T-helper 2 cell treated with Interferon-gamma antibody and Interleukin-4, amounts not matched to agents 5 μg/mL and 100 μg/mL, for 36 hours (primary cell): Measurements from ENCODE around the gene TBC1D5.
"Not testable (repeated sequence)": the region's sequence is repeated elsewhere in the genome, so short reads cannot be mapped to it uniquely, and the experiment has no call there.

Experiments used
- DNase-seq: peaks from one replicate; pipeline ENCODE4 v3.0.0; 2021; ENCODE audit warnings: low spot score
- H3K27ac Mint-ChIP-seq: one replicate; pipeline ENCODE4 v1.8.0; 2021; ENCODE audit warnings: mild to moderate bottlenecking, mixed read lengths
- H3K27me3 Mint-ChIP-seq: one replicate; pipeline ENCODE4 v1.8.0; 2021; ENCODE audit warnings: low read depth, mixed read lengths
- H3K36me3 Mint-ChIP-seq: one replicate; pipeline ENCODE4 v1.8.0; 2021; ENCODE audit warnings: low read depth, mixed read lengths
- H3K4me1 Mint-ChIP-seq: one replicate; pipeline ENCODE4 v1.8.0; 2021; ENCODE audit warnings: low read depth, mixed read lengths
- H3K4me3 Mint-ChIP-seq: one replicate; pipeline ENCODE4 v1.8.0; 2022; ENCODE audit warnings: mild to moderate bottlenecking, moderate library complexity, mixed read lengths
- H3K9me3 Mint-ChIP-seq: one replicate; pipeline ENCODE4 v1.8.0; 2021; ENCODE audit warnings: mixed read lengths

The TBC1D5 gene

DNA sequence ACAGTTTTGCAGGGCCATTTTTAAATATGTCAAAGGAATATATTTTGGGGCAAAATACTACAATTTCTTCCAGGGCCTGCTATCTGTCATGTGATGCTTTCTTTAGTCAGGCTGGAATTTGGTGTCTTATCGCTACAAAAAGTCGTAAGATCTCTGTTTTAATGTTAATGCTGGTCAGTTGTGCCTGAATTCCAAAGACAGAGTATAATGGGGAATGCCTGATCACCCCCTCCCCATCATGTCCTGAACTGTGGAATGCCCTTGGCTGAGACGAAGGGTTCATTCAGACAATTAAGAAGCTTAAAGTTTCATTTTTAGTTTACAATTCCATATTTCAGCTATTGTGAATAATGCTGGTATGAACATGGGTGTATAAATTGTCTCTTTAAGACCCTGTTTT is 203.0 kb downstream of the TBC1D5 start:
- Mint-ChIP-seq H3K27me3 (no peaks in the 10 kb centered on the region), H3K9me3 (no peaks in the 10 kb centered on the region), H3K27ac (no peak overlapping the region), H3K4me3 (no peak overlapping the region), H3K36me3 (no peaks in the 10 kb centered on the region), H3K4me1 (peaks cover 3% of the 10 kb centered on the region)
- DNase-seq: no peak

DNA sequence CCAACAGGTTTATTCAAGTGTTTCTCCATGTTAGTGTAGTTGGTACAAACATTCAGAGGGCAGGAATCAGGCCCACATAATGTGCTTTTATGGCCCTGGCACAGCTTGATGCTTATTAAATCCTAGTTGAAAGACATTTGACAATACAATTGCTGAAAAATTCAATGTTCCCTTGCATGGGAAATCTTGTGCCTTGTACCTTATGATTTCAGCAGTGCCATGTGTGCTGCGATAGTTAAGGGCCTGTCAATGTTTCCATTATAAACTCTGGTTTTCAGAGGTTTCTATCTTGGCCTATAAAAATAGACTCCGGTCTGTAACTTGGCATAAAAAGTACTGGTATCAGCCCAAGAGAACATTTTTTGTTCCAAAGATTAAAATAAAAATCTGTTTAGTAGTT is 207.2 kb downstream of the TBC1D5 start:
- Mint-ChIP-seq H3K27ac (no peak overlapping the region), H3K36me3 (peaks cover 2% of the 10 kb centered on the region), H3K4me3 (no peak overlapping the region), H3K9me3 (no peaks in the 10 kb centered on the region), H3K4me1 (peaks cover 5% of the 10 kb centered on the region), H3K27me3 (no peaks in the 10 kb centered on the region)
- DNase-seq: no peak

DNA sequence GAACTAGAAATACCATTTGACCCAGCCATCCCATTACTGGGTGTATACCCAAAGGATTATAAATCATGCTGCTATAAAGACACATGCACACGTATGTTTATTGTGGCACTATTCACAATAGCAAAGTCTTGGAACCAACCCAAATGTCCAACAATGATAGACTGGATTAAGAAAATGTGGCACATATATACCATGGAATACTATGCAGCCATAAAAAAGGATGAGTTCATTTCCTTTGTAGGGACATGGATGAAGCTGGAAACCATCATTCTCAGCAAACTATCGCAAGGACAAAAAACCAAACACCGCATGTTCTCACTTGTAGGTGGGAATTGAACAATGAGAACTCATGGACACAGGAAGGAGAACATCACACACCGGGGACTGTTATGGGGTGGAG is 210.0 kb downstream of the TBC1D5 start:
- not testable (repeated sequence) for H3K4me1 Mint-ChIP-seq, H3K27ac Mint-ChIP-seq, DNase-seq

DNA sequence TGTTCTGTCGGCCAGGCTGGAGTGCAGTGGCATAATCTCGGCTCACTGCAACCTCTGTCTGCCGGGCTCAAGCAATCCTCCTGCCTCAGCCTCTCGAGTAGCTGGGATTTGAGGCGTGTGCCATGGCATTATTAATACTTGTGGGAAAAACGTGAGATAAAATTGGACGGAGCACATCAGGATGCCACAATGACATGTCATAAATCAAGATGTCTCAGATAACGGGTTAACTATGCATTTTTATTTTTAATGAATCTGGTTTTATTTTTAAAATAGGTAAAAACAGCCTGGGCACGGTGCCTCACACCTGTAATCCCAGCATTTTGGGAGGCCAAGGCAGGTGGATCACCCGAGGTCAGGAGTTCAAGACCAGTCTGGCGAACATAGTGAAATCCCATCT is 212.8 kb downstream of the TBC1D5 start:
- H3K27me3 Mint-ChIP-seq: no peaks in the 10 kb centered on the region
- peaks cover 2% of the 10 kb centered on the region for H3K36me3 Mint-ChIP-seq
- H3K9me3 Mint-ChIP-seq: no peaks in the 10 kb centered on the region
- no peak overlapping the region for H3K27ac Mint-ChIP-seq
- DNase-seq: no peak
- H3K4me1 Mint-ChIP-seq: peaks cover 7% of the 10 kb centered on the region
- H3K4me3 Mint-ChIP-seq: no peak overlapping the region

More for the DNA sequence above, 210.0 kb downstream of the TBC1D5 start:
- not testable (repeated sequence) for H3K27me3 Mint-ChIP-seq, H3K4me3 Mint-ChIP-seq, H3K36me3 Mint-ChIP-seq, H3K9me3 Mint-ChIP-seq

DNA sequence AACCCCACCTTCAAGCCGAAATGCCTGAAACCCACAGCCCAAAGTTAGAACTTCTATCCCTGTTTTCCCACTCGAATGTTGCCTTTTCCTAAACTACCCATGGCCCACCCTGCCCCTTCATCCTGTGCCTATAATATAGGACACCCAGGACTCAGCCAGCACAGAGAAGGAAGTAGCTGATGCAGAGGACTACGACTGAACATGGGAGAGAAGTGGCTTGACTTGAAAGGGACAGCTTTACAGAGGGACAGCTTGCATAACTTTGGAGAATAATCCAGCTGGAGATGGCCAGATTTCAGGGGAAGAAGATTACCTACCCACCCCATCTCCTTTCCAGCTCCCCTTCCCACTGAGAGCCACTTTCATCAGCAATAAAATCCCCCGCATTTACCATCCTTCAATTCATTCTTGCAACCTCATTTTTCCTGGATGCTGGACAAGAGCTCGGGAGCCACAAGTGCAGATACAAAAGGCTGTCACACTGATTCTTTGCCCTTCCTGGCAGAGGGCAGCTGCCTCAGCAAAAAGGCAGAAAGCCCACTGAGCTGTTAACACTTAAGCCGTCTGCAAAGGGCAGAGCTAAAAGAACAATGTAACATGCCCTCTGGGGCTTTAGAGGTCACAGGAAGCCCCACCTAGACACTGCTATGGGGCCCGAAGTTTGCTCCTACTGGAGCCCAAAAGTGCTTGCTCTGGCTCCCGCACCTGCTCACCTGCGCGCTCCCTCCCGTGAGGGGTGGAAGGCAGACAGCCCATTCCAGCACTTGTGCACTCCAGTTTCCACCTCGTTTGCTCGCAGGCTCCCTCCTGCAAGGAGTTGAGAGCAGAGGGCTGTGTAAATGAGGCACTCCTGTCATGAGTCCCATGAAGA is 224.0 kb downstream of the TBC1D5 start:
- peaks cover 4% of the 10 kb centered on the region for H3K4me1 Mint-ChIP-seq
- H3K9me3 Mint-ChIP-seq: no peaks in the 10 kb centered on the region
- H3K4me3 Mint-ChIP-seq: no peak overlapping the region
- no peaks in the 10 kb centered on the region for H3K27me3 Mint-ChIP-seq
- no peak for DNase-seq
- H3K36me3 Mint-ChIP-seq: no peaks in the 10 kb centered on the region
- H3K27ac Mint-ChIP-seq: no peak overlapping the region

DNA sequence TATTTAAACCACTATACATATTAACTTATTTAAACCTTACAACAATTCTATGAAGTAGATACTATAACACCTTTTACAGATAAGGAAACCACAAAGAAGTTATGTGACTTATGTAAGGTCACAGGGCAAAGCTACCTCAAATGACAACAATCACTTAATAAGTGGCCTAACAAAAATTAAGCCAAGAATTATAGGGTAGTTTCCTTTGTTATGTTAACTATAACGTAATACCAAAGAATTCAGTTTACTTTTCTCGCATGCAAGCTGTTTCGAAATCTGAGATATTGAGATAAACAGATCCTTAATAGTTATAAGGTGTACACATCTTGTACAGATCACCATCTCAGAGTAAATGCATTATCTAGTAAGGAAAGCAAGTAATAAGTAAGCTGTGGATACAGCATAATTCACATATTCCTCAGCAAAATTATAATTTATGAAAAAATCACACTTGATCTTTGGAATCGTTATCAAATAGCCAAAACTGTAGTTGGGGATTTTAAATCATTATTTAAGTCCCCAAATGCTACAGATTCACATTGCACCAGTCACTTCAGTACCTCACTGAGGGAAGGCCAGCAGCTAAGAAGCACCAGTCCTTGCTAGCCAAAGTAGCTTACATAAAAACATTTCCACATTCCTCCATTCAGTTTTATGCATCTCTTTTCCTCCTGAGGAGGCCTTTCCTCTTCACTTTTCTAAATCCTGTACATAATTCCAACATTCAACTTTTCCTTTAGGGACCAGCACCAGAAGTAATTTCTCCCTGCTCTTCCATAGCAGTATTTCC is 226.8 kb downstream of the TBC1D5 start:
- peaks cover 4% of the 10 kb centered on the region for H3K4me1 Mint-ChIP-seq
- no peak overlapping the region for H3K27ac Mint-ChIP-seq
- H3K9me3 Mint-ChIP-seq: no peaks in the 10 kb centered on the region
- DNase-seq: no peak
- H3K27me3 Mint-ChIP-seq: no peaks in the 10 kb centered on the region
- no peaks in the 10 kb centered on the region for H3K36me3 Mint-ChIP-seq
- H3K4me3 Mint-ChIP-seq: no peak overlapping the region

DNA sequence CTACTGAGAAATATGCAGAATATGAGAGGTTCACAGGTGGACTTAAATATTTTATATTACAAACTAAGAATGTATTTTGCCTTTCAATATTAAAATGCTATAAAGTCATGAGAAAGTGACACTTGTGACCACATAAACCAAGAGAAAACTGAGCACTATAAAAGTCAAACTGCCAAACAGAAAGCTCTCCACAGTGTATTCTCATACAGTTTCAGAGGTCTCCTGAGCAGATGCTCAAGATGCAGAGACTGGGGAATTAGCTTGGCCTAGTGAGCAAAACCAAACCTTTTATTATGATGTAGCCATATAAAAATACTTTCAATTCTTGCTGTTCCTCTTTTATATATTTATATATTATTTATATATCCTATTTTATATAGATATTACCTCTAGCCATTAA is 227.8 kb downstream of the TBC1D5 start:
- Mint-ChIP-seq H3K4me3 (no peak overlapping the region), H3K27ac (no peak overlapping the region), H3K36me3 (no peaks in the 10 kb centered on the region), H3K9me3 (no peaks in the 10 kb centered on the region), H3K4me1 (peaks cover 4% of the 10 kb centered on the region), H3K27me3 (no peaks in the 10 kb centered on the region)
- DNase-seq: no peak

DNA sequence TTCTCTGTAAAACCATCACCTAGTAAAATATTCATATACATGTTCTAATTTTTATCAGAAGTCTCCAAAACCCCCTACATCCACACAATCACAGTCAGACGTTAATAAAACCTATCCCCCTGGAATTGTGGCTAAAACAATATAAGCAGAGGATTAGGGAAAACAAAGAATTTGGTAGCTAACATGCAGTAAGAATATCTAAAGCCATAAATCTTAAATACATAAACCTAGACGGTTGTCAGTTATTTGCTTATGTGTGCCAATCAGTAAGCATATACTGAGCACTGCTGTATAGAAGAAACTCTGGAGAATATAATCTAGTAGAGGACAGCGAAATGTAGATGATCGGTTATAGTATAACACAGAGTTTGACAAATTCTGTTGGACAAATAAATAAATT is 232.2 kb downstream of the TBC1D5 start:
- no peak for DNase-seq
- H3K27me3 Mint-ChIP-seq: no peaks in the 10 kb centered on the region
- H3K4me3 Mint-ChIP-seq: no peak overlapping the region
- H3K27ac Mint-ChIP-seq: no peak overlapping the region
- no peaks in the 10 kb centered on the region for H3K9me3 Mint-ChIP-seq
- peaks cover 3% of the 10 kb centered on the region for H3K4me1 Mint-ChIP-seq
- H3K36me3 Mint-ChIP-seq: no peaks in the 10 kb centered on the region

DNA sequence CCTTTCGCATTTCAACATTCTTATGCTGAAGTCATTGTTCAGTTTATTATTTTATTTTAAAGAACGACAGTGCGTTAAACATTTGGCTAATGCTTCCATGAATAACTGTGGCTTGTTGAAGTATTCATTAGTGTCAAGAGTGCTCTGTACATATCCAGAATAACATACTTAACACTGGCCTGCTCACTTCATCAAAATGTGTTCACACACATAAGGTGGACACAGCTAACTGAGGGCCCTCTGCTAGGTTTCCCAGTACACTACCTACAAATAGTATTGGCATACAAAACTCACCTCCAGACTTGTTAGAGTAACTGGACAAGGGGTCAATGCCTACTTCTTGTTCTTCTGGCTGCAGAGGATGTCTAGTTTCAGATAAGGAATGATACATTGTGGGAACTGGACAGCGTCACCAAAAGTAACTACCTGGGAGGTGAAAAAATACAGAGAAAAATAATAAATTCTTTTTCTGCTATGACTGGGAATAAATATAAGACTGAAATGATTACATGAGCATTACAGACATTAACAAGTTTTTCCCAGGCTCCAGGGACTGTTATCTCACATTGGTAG is 234.2 kb downstream of the TBC1D5 start:
- no peak for DNase-seq
- Mint-ChIP-seq H3K27ac (no peak overlapping the region), H3K4me1 (no peaks in the 10 kb centered on the region), H3K9me3 (no peaks in the 10 kb centered on the region), H3K4me3 (no peak overlapping the region), H3K27me3 (no peaks in the 10 kb centered on the region), H3K36me3 (no peaks in the 10 kb centered on the region)

DNA sequence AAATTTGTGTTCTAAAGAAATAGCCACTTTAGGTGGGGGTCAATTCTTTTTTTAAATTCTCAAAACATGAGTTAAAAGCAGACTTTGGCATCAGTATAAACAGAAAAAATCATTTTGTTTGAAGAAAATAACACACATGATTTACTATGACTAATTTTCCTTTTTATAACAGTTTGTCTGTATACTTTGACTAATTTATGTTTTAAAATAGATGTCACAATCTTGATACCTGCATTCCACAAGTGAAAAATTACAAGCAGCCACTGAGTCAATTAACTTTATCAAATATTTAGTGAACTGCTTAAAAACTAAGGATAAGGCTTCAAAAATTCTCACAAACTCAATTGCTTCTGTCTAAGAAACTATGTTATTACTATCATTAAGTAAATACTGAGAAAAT is 235.0 kb downstream of the TBC1D5 start:
- no peaks in the 10 kb centered on the region for H3K27me3 Mint-ChIP-seq
- no peak overlapping the region for H3K4me3 Mint-ChIP-seq
- no peak for DNase-seq
- H3K9me3 Mint-ChIP-seq: no peaks in the 10 kb centered on the region
- H3K4me1 Mint-ChIP-seq: no peaks in the 10 kb centered on the region
- no peak overlapping the region for H3K27ac Mint-ChIP-seq
- H3K36me3 Mint-ChIP-seq: no peaks in the 10 kb centered on the region

DNA sequence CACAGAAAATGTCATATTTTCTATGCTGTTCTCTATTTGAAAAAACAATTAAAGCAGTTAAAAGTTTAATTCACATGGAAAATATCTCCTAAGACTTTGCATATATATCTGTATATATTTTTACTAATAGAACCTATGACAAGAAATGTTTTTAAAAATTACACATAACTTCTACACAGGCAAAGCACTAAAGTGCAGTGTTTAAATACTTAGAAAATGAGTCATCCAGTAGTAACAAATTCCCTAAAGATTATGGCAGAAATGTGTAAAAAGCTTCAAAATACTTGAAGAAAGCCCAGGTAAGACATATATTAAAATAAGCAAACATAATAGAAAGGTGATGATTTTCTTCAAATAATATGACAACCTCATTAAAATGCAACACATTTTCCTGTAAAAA is 236.6 kb downstream of the TBC1D5 start:
- no peak for DNase-seq
- Mint-ChIP-seq H3K9me3 (no peaks in the 10 kb centered on the region), H3K27ac (no peak overlapping the region), H3K27me3 (no peaks in the 10 kb centered on the region), H3K4me3 (no peak overlapping the region), H3K36me3 (no peaks in the 10 kb centered on the region), H3K4me1 (no peaks in the 10 kb centered on the region)

DNA sequence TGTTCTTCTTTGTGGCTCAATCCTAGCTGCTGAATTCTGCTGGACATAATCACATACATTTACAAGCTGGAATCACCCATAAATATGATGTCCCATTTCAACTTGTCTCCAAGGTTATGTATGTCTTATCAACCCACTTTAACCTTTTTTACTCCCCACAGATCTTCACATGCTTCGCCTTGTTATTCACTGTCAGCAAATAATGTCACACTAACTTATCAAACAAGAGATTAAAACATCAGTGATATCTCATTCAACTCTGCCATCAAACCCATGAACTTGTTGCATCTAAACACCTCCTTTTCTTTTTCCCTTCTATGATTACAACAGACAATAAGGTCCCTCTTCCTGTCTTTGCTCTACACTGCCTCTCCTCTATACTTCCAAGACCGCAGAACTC is 240.7 kb downstream of the TBC1D5 start:
- DNase-seq: no peak
- Mint-ChIP-seq H3K36me3 (no peaks in the 10 kb centered on the region), H3K27me3 (no peaks in the 10 kb centered on the region), H3K9me3 (no peaks in the 10 kb centered on the region), H3K27ac (no peak overlapping the region), H3K4me3 (no peak overlapping the region), H3K4me1 (no peaks in the 10 kb centered on the region)

DNA sequence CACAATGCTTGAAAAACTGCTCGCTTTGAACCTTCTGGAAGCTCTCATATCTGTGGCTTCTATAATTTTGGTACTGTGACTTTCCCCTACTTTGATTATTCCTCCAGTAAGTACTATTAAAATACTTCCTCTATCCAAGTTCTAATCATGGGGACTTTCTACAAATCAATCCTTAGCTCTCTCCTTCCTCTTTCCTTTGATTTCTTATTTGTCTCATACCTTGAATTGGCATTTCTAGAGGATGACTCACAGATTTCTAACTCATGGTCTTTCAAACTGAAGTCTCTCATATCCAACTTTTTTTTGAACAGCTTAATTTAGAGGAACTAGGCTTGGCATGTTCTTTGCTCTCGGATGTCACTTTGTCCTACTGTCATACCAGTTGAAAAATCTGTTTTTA is 241.8 kb downstream of the TBC1D5 start:
- H3K27me3 Mint-ChIP-seq: no peaks in the 10 kb centered on the region
- no peak for DNase-seq
- H3K4me3 Mint-ChIP-seq: no peak overlapping the region
- H3K4me1 Mint-ChIP-seq: no peaks in the 10 kb centered on the region
- H3K36me3 Mint-ChIP-seq: no peaks in the 10 kb centered on the region
- H3K9me3 Mint-ChIP-seq: no peaks in the 10 kb centered on the region
- H3K27ac Mint-ChIP-seq: no peak overlapping the region

DNA sequence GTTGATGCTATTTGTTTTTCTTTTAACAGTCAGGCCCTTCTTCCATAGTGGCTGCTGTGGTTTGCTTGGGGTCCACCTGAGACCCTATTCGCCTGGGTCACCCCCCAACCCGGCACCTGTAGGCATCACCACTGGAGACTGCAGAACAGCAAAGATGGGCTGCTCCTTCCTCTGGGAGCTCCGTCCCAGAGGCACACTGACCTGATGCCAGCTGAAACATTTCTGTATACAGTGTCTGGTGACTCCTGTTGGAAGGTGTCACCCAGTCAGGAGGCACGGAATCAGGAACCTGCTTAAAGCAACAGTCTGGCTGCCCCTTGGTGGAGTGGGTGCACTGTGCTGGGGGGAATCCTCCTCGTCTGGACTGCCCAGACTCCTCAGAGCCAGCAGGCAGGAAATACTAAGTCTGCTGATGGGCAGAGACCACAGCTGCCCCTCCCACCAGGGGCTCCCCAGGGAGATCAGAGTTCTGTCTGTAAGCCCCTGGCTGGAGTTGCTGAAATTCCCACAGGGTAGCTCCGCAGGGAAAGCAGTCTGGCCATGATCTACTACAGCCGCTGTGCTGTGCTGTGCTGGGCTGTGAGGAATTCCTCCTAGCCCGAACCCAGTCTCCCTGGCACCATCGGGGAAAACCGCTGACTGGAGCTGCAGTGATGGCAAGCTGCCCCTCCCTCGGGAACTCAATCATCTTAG is 248.2 kb downstream of the TBC1D5 start:
- H3K36me3 Mint-ChIP-seq: peaks cover 1% of the 10 kb centered on the region
- H3K27me3 Mint-ChIP-seq: no peaks in the 10 kb centered on the region
- peaks cover 23% of the 10 kb centered on the region for H3K9me3 Mint-ChIP-seq
- H3K4me3 Mint-ChIP-seq: no peak overlapping the region
- no peak for DNase-seq
- H3K4me1 Mint-ChIP-seq: no peaks in the 10 kb centered on the region
- H3K27ac Mint-ChIP-seq: no peak overlapping the region
